ENCODE measurements around the gene KLF1. TPM values are rescaled to one million over a fixed set of nuclear protein-coding genes. Genes with fewer than 3 reads are reported as not detected.

Gene KLF1
- total and polyA plus RNA-seq, 2 of the 13 experiments (the other 11 are each of a cell fraction or from before 2014, with no cell fraction given), result not detected

DNA sequence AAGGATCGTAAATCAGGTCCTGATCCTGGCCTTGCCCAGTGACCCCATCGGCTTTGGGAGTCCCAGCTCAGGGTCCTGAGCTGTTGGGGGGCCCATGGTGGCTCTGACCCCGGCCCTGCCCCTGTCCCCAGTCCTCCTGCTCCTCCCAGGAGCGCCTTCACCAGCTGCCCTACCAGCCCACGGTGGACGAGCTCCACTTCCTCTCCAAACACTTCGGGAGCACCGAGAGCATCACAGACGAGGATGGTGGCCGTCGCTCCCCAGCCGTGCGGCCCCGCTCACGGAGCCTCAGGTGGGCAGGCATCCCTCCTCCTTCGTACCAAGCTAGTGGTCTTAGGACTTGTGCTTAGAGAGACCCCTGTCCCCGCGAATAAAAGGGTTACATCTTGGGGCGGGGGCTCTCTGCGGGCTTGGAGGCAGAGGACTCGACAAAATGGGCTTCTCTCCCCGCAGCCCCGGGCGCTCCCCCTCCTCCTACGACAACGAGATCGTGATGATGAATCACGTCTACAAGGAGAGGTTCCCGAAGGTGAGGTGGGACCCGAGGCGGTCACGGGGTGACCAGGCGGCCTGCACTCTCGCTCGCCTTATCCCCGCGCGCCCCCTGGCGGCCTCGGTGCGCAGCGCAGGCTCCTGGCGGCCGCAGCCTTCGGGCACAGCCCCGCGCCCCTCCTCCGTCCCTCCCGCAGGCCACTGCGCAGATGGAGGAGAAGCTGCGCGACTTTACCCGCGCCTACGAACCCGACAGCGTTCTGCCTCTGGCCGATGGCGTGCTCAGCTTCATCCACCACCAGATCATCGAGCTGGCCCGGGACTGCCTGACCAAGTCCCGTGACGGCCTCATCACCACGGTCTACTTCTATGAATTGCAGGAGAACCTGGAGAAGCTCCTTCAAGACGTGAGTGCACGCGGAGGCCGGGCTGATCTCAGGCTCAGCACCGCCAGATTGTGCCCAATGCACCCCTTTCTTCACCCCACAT is 39.6 kb downstream of the KLF1 start (continued):
- TF ChIP-seq CBX5 (CRISPR knock-in tag; IDR thresholded peaks at IDR 0.05; ENCODE audit: borderline replicate concordance) (no peak), SOX13 (IDR thresholded peaks at IDR 0.05) (no peak), SOX13 (CRISPR knock-in tag; conservative IDR thresholded peaks at IDR 0.05 in 1 of 2, IDR thresholded peaks at IDR 0.05 in 1 of 2) (no peak), CREB1 (IDR thresholded peaks at IDR 0.05) (no peak), CREB1 (CRISPR knock-in tag; IDR thresholded peaks at IDR 0.05) (no peak), KLF13 (CRISPR knock-in tag; IDR thresholded peaks at IDR 0.05) (no peak), JARID2 (CRISPR knock-in tag; IDR thresholded peaks at IDR 0.05; ENCODE audit: insufficient replicate concordance) (no peak), ZNF615 (CRISPR knock-in tag; IDR thresholded peaks at IDR 0.05; ENCODE audit: borderline replicate concordance) (no peak; the same call in 1 of the 2 replicates), SIN3B (IDR thresholded peaks at IDR 0.05; ENCODE audit: low read length) (no peak), ZFP1 (CRISPR knock-in tag; IDR thresholded peaks at IDR 0.05) (no peak), CHD4 (IDR thresholded peaks at IDR 0.05; ENCODE audit: borderline replicate concordance, low read length) (no peak), ZNF33A (CRISPR knock-in tag; IDR thresholded peaks at IDR 0.05; ENCODE audit: borderline replicate concordance) (no peak), HES4 (CRISPR knock-in tag; IDR thresholded peaks at IDR 0.05; ENCODE audit: borderline replicate concordance) (no peak), RFX5 (IDR thresholded peaks at IDR 0.05; ENCODE audit: low read depth, low read length) (no peak), KMT2A (CRISPR knock-in tag; IDR thresholded peaks at IDR 0.05) (no peak), CHCHD3 (CRISPR knock-in tag; IDR thresholded peaks at IDR 0.05) (no peak), ATF7-NPFF (CRISPR knock-in tag; IDR thresholded peaks at IDR 0.05; ENCODE audit: low read depth) (0 out of 2 replicates have a peak, but pooled peaks have one; percentile 28)
- TF ChIP-seq, protein P1, sequence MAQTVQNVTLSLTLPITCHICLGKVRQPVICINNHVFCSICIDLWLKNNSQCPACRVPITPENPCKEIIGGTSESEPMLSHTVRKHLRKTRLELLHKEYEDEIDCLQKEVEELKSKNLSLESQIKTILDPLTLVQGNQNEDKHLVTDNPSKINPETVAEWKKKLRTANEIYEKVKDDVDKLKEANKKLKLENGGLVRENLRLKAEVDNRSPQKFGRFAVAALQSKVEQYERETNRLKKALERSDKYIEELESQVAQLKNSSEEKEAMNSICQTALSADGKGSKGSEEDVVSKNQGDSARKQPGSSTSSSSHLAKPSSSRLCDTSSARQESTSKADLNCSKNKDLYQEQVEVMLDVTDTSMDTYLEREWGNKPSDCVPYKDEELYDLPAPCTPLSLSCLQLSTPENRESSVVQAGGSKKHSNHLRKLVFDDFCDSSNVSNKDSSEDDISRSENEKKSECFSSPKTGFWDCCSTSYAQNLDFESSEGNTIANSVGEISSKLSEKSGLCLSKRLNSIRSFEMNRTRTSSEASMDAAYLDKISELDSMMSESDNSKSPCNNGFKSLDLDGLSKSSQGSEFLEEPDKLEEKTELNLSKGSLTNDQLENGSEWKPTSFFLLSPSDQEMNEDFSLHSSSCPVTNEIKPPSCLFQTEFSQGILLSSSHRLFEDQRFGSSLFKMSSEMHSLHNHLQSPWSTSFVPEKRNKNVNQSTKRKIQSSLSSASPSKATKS (CRISPR knock-in tag; IDR thresholded peaks at IDR 0.05), result no peak
- TF ChIP-seq, protein P2, sequence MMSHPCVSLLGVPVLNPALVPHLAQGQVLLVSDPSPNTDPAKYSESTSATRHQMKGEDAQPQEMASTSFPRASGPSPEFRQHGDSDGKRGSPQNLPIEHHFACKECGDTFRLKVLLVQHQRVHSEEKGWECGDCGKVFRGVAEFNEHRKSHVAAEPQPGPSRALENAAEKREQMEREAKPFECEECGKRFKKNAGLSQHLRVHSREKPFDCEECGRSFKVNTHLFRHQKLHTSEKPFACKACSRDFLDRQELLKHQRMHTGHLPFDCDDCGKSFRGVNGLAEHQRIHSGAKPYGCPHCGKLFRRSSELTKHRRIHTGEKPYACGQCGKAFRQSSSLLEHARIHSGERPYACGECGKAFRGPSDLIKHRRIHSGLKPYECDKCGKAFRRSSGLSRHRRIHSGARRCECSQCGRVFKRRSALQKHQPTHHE (CRISPR knock-in tag; IDR thresholded peaks at IDR 0.05; ENCODE audit: borderline replicate concordance), result no peak
- TF ChIP-seq, protein P3, sequence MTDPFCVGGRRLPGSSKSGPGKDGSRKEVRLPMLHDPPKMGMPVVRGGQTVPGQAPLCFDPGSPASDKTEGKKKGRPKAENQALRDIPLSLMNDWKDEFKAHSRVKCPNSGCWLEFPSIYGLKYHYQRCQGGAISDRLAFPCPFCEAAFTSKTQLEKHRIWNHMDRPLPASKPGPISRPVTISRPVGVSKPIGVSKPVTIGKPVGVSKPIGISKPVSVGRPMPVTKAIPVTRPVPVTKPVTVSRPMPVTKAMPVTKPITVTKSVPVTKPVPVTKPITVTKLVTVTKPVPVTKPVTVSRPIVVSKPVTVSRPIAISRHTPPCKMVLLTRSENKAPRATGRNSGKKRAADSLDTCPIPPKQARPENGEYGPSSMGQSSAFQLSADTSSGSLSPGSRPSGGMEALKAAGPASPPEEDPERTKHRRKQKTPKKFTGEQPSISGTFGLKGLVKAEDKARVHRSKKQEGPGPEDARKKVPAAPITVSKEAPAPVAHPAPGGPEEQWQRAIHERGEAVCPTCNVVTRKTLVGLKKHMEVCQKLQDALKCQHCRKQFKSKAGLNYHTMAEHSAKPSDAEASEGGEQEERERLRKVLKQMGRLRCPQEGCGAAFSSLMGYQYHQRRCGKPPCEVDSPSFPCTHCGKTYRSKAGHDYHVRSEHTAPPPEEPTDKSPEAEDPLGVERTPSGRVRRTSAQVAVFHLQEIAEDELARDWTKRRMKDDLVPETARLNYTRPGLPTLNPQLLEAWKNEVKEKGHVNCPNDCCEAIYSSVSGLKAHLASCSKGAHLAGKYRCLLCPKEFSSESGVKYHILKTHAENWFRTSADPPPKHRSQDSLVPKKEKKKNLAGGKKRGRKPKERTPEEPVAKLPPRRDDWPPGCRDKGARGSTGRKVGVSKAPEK (CRISPR knock-in tag; IDR thresholded peaks at IDR 0.05; ENCODE audit: borderline replicate concordance), result no peak
- TF ChIP-seq, protein P4, sequence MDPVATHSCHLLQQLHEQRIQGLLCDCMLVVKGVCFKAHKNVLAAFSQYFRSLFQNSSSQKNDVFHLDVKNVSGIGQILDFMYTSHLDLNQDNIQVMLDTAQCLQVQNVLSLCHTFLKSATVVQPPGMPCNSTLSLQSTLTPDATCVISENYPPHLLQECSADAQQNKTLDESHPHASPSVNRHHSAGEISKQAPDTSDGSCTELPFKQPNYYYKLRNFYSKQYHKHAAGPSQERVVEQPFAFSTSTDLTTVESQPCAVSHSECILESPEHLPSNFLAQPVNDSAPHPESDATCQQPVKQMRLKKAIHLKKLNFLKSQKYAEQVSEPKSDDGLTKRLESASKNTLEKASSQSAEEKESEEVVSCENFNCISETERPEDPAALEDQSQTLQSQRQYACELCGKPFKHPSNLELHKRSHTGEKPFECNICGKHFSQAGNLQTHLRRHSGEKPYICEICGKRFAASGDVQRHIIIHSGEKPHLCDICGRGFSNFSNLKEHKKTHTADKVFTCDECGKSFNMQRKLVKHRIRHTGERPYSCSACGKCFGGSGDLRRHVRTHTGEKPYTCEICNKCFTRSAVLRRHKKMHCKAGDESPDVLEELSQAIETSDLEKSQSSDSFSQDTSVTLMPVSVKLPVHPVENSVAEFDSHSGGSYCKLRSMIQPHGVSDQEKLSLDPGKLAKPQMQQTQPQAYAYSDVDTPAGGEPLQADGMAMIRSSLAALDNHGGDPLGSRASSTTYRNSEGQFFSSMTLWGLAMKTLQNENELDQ (CRISPR knock-in tag; IDR thresholded peaks at IDR 0.05; ENCODE audit: borderline replicate concordance), result no peak
